ENCODE measurements around the gene NT5C2. TPM values are rescaled to one million over a fixed set of nuclear protein-coding genes. Genes with fewer than 3 reads are reported as not detected.

The NT5C2 gene
- total RNA-seq, 1 donor from 2014 or later: 55.0 TPM

DNA sequence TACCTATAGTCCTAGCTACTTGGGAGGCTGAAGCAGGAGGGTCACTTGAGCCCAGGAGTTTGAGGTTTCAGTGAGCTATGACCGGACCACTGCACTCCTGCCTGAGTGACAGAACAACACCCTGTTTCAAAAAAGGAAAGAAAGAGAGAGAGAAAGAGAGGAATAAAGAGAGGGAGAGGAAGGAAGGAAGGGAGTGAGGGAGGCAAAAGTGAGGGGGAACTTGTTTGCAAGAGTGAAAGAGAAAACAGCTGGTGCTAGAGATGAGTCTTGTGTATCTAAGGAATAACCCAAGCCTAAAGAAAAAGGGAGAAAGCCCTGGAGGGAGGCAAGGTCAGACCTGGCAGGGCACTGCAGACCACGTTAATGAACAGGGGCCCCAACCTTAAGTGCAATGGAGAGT lies 4.8 kb upstream of the NT5C2 start:
- H3K4me1 ChIP-seq: peaks cover 40% of the 10 kb centered on the region
- peak overlapping the region; percentile 64 for H3K27ac ChIP-seq (replicated peaks)

GRCh38 chr10:103197174-103197573 lies 4.1 kb upstream of the NT5C2 start:
- H3K27ac ChIP-seq (replicated peaks): peak overlapping the region; percentile 64
- intact Hi-C loops (cut with micrococcal nuclease): no loop called here
- no peaks in the 10 kb centered on the region for H3K9me3 ChIP-seq (replicated peaks)
- H3K36me3 ChIP-seq: no peaks in the 10 kb centered on the region
- peaks cover 47% of the 10 kb centered on the region for H3K4me1 ChIP-seq
- TF ChIP-seq CTCF (IDR thresholded peaks at IDR 0.05; ENCODE audit: borderline replicate concordance): no peak
- H3K27me3 ChIP-seq (ENCODE audit: low read depth): no peaks in the 10 kb centered on the region
- H3K4me3 ChIP-seq: no peak overlapping the region
- peak; percentile 41 for DNase-seq

More for the DNA sequence above, 4.8 kb upstream of the NT5C2 start:
- Histone ChIP-seq H3K27me3 (ENCODE audit: low read depth) (no peaks in the 10 kb centered on the region), H3K4me3 (no peak overlapping the region), H3K9me3 (replicated peaks) (no peaks in the 10 kb centered on the region), H3K36me3 (no peaks in the 10 kb centered on the region)
- no peak for DNase-seq
- intact Hi-C loops (cut with micrococcal nuclease): no loop called here
- TF ChIP-seq CTCF (IDR thresholded peaks at IDR 0.05; ENCODE audit: borderline replicate concordance): no peak

GRCh38 chr10:103196516-103196915 lies 3.4 kb upstream of the NT5C2 start:
- Histone ChIP-seq H3K36me3 (no peaks in the 10 kb centered on the region), H3K27ac (replicated peaks) (peak overlapping the region; percentile 64), H3K4me3 (no peak overlapping the region), H3K27me3 (ENCODE audit: low read depth) (no peaks in the 10 kb centered on the region), H3K4me1 (peaks cover 54% of the 10 kb centered on the region), H3K9me3 (replicated peaks) (no peaks in the 10 kb centered on the region)
- intact Hi-C loops (cut with micrococcal nuclease): no loop called here
- no peak for DNase-seq
- TF ChIP-seq CTCF (IDR thresholded peaks at IDR 0.05; ENCODE audit: borderline replicate concordance): no peak

GRCh38 chr10:103193820-103194529 lies 903 bp upstream of the NT5C2 start:
- no peaks in the 10 kb centered on the region for H3K9me3 ChIP-seq (replicated peaks)
- DNase-seq: no peak

GRCh38 chr10:103192451-103193106 lies 493 bp downstream of the NT5C2 start:
- intact Hi-C loops (cut with micrococcal nuclease): no loop called here
- H3K27ac ChIP-seq (replicated peaks): peak overlapping the region; percentile 99
- TF ChIP-seq CTCF (IDR thresholded peaks at IDR 0.05; ENCODE audit: borderline replicate concordance): no peak
- H3K27me3 ChIP-seq (ENCODE audit: low read depth): no peaks in the 10 kb centered on the region
- H3K4me3 ChIP-seq: peak overlapping the region; percentile 94
- H3K4me1 ChIP-seq: peaks cover 86% of the 10 kb centered on the region
- H3K9me3 ChIP-seq (replicated peaks): no peaks in the 10 kb centered on the region
- DNase-seq: peak; percentile 83
- H3K36me3 ChIP-seq: no peaks in the 10 kb centered on the region

More at GRCh38 chr10:103193820-103194529, 903 bp upstream of the NT5C2 start:
- H3K27me3 ChIP-seq (ENCODE audit: low read depth): no peaks in the 10 kb centered on the region
- no peaks in the 10 kb centered on the region for H3K36me3 ChIP-seq
- no peak for TF ChIP-seq CTCF (IDR thresholded peaks at IDR 0.05; ENCODE audit: borderline replicate concordance)
- intact Hi-C loops (cut with micrococcal nuclease): no loop called here
- H3K27ac ChIP-seq (replicated peaks): peak overlapping the region; percentile 99
- H3K4me1 ChIP-seq: peaks cover 78% of the 10 kb centered on the region
- H3K4me3 ChIP-seq: peak overlapping the region; percentile 94
